Pancreas (tissue), 10 donors: ENCODE measurements around the gene MYH8. TPM values are rescaled to one million over a fixed set of nuclear protein-coding genes. Genes with fewer than 3 reads are reported as not detected.

Experiments used
- ATAC-seq, 4 donors: fragments of 200-7000 bp; cut with Tn5 transposase; one replicate each; pipeline versions ENCODE4 v1.8.0 to v1.9.1; 2020; ENCODE audit warnings: mild to moderate bottlenecking in 4 of 4, moderate library complexity in 4 of 4
- DNase-seq, 6 donors: peaks; one replicate each; pipeline ENCODE4 v3.0.0-alpha.2; 2020
- FAIRE-seq: peaks from 2 replicates; lab custom pipeline; 2012; peaks lifted over from hg19 to GRCh38; lab: Jason Lieb, UNC
- H3K27ac ChIP-seq, 4 donors: fragments of 200-600 bp; sonication (generic); 1 replicate in 3 of 4; 2 replicates in 1 of 4; pipeline versions ENCODE4 v1.5.0 to v1.8.0; 2020
- H3K27me3 ChIP-seq, 4 donors: fragments of 200-600 bp; one replicate each; pipeline ENCODE4 v1.8.0; 2021
- H3K36me3 ChIP-seq, 3 donors: fragments of 200-600 bp; sonication (generic) in 1 of 3; one replicate each; pipeline versions ENCODE4 v1.5.0 to v1.8.0; 2020 to 2021
- H3K4me1 ChIP-seq, 3 donors: fragments of 200-600 bp; one replicate each; pipeline ENCODE4 v1.8.0; 2021
- H3K4me3 ChIP-seq, 4 donors: fragments of 200-600 bp; sonication (generic) in 2 of 4; one replicate each; pipeline versions ENCODE4 v1.5.0 to v1.8.0; 2020 to 2021
- H3K9me3 ChIP-seq, 4 donors: fragments of 200-600 bp; one replicate each; pipeline ENCODE4 v1.8.0; 2021
- CTCF ChIP-seq, 4 donors: fragments of 200-600 bp; sonication (generic) in 3 of 4; IDR thresholded peaks; one replicate each; pipeline versions ENCODE4 v1.5.0 to v1.8.0; 2021; ENCODE audit warnings: antibody characterized with exemption in 4 of 4
- WGBS, 2 donors: extraction: QIAGEN DNeasy Blood & Tissue Kit; methylation state at CpG; one replicate each; pipeline ENCODE4 v1.1.7; 2013; 5-methylcytosine and 5-hydroxymethylcytosine counted together
- intact Hi-C, 3 donors: fragments of 100-400 bp; cut with DNase I; formaldehyde crosslinking; loops; one replicate each; pipeline versions ENCODE4 v1.11.1 to v1.14.2; 2022
- polyA plus RNA-seq, 2 donors: library from polyadenylated mRNA; stranded (reverse); fragments of 200-250 nt; gene quantifications; one replicate each; pipeline ENCODE4 v1.2.3, GENCODE V29; 2013
- total RNA-seq, 6 donors: library from RNA; stranded (reverse); fragmentation: NEBNext Ultra II Directional in 4 of 6; extraction: Animal tissue kit (Norgen Biotek cat#: 25700) in 4 of 6; gene quantifications; one replicate each; pipeline versions ENCODE4 v1.2.1 to v1.2.4, GENCODE V29; 2021 to 2023
- donor health status: healthy with polysubstance abuse.
- donor health status: DM: no; HTN: no; CAD: no; lungs with moderate emphysema.
- donor health status: DM: no; HTN: no; CAD: no.
- donor health status: control.
- donor health status: control.
- donor health status: Bipolar disorder and iron deficiency.
- donor health status: DM: yes; HTN: yes; CAD: no.
- donor health status: DM: no; HTN: no; CAD: no.
- donor health status: DM: no; HTN: no; CAD: no.
- donor health status: DM: yes; HTN: yes; CAD: no.

Gene MYH8
- total and polyA plus RNA-seq, 8 donors, result not detected

DNA sequence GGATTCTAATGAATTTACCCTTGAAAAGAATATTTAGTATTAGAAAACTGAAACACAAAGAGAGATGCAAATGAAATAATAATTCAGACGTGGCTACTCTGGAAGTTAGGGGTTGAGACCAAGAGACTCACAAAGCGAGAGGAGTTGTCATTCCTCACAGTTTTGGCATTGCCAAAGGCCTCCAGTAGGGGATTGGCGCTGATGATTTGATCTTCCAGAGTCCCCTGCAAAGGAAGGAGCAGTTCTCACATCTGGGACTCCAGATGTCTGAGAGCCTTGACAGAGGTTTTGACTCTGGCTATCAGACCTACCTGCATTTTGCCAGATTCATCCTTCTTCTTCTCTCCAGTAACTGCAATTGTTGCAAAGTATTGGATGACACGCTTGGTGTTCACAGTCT, 6.6 kb downstream of the MYH8 start:
- intact Hi-C loops, result no loop called here
- WGBS, 2 donors, result 65 to 68% methylated on average over 4 of the region's 4 CpGs
- Histone ChIP-seq H3K4me1 (no peaks in the 10 kb centered on the region), H3K4me3 (no peak overlapping the region), H3K27ac (no peak overlapping the region), H3K9me3 (no peaks in the 10 kb centered on the region), H3K27me3 (no peaks in the 10 kb centered on the region), H3K36me3 (no peaks in the 10 kb centered on the region)
- no peak for FAIRE-seq
- no peak for TF ChIP-seq CTCF (IDR thresholded peaks at IDR 0.05)
- no peak for DNase-seq
- no peak for ATAC-seq

DNA sequence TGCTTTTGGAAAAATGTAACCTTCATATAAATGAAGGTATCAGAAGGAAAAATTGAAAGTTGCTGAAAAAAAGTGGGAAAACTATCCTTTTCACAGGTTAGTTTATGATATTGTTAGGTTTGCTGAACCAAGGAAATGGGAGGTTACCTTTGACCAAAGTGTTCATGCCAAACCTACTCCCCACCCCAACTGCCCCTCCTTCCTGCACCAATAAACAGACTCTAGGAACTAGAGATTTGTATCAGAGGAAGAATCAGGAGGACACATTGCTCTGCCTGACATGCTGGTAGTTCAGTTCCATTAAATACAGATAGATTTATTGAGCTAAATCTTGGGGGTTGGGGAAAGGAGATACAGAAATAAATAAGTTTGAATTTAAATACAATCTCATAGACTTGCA, 18.2 kb downstream of the MYH8 start:
- intact Hi-C loops, result no loop called here
- ATAC-seq (no peak), DNase-seq (no peak), FAIRE-seq (no peak)
- H3K4me1 ChIP-seq, result no peaks in the 10 kb centered on the region
- TF ChIP-seq CTCF (IDR thresholded peaks at IDR 0.05), result no peak
- H3K9me3 ChIP-seq, result no peaks in the 10 kb centered on the region
- no peaks in the 10 kb centered on the region for H3K27me3 ChIP-seq
- no peaks in the 10 kb centered on the region for H3K36me3 ChIP-seq
- no peak overlapping the region for H3K4me3 ChIP-seq
- no peak overlapping the region for H3K27ac ChIP-seq

GRCh38 chr17:10398352-10398751, 23.4 kb downstream of the MYH8 start:
- Histone ChIP-seq H3K4me1 (no peaks in the 10 kb centered on the region), H3K36me3 (no peaks in the 10 kb centered on the region), H3K27me3 (no peaks in the 10 kb centered on the region), H3K9me3 (no peaks in the 10 kb centered on the region), H3K4me3 (no peak overlapping the region), H3K27ac (no peak overlapping the region)
- ATAC-seq (no peak), FAIRE-seq (no peak), DNase-seq (no peak)
- TF ChIP-seq CTCF (IDR thresholded peaks at IDR 0.05), result no peak
- WGBS, 2 donors, result 68 to 77% methylated on average over 9 of the region's 9 CpGs
- intact Hi-C loops, result no loop called here

DNA sequence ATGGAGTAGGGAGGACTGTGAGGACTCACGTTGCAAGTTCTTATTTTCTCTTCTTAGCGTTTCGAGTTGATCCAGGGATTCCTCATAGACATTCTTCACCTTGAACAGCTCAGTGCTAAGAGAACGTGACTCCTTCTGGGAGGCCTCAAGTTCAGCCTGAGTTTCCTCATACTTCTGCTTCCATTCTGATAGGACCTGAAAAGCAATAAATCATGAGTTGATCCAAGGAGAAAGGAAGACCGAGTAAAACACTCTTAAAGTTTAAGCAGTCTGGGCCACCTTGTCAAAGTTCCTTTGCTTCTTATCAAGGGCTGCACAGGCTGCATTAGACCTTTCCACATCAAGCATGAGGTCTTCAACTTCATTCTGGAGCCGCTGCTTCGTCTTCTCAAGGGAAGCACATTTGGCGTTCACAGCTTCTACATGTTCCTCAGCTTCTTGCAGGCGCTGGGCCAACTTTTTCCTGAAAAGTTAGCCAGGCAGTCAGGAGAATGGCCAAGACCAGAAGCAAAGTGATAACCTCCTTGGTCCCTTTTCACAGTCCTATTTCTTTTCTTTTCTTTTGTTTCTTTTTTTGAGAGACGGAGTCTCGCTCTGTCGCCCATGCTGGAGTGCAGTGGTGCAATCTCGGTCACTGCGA, 25.1 kb downstream of the MYH8 start:
- no peak for DNase-seq
- ATAC-seq, result no peak
- TF ChIP-seq CTCF (IDR thresholded peaks at IDR 0.05), result no peak
- intact Hi-C loops, result no loop called here
- H3K27ac ChIP-seq, result no peak overlapping the region
- H3K4me1 ChIP-seq, result no peaks in the 10 kb centered on the region
- FAIRE-seq, result no peak
- H3K36me3 ChIP-seq, result no peaks in the 10 kb centered on the region
- 66 to 78% methylated on average over 14 of the region's 14 CpGs for WGBS, 2 donors
- no peak overlapping the region for H3K4me3 ChIP-seq
- no peaks in the 10 kb centered on the region for H3K27me3 ChIP-seq
- H3K9me3 ChIP-seq, result no peaks in the 10 kb centered on the region

GRCh38 chr17:10394201-10394887, 27.4 kb downstream of the MYH8 start:
- H3K36me3 ChIP-seq, result no peaks in the 10 kb centered on the region
- H3K27me3 ChIP-seq, result peaks cover 0 to 6% (median 0%) of the 10 kb centered on the region in 4 donors
- no peak overlapping the region for H3K4me3 ChIP-seq
- WGBS, 2 donors, result 70 to 78% methylated on average over 6 of the region's 6 CpGs
- intact Hi-C loops, result no loop called here
- no peak overlapping the region for H3K27ac ChIP-seq
- no peak for TF ChIP-seq CTCF (IDR thresholded peaks at IDR 0.05)
- no peak for ATAC-seq
- DNase-seq, result no peak
- no peaks in the 10 kb centered on the region for H3K9me3 ChIP-seq
- FAIRE-seq, result no peak
- H3K4me1 ChIP-seq, result no peaks in the 10 kb centered on the region
